Colonic mucosa (tissue), 4 donors: Measurements from ENCODE around the gene GRIK4. TPM values are rescaled to one million over a fixed set of nuclear protein-coding genes. Genes with fewer than 3 reads are reported as not detected.

Source experiments
- DNase-seq: peaks from one replicate; pipeline ENCODE4 v3.0.0-alpha.2; 2020
- H3K27ac ChIP-seq: fragments of 200-600 bp; one replicate; pipeline ENCODE4 v1.8.0; 2021
- H3K27me3 ChIP-seq: fragments of 200-600 bp; one replicate; pipeline ENCODE4 v1.8.0; 2021
- H3K36me3 ChIP-seq: fragments of 200-600 bp; one replicate; pipeline ENCODE4 v1.8.0; 2021
- H3K4me1 ChIP-seq: fragments of 200-600 bp; one replicate; pipeline ENCODE4 v1.8.0; 2021; ENCODE audit warnings: mild to moderate bottlenecking
- H3K4me3 ChIP-seq: fragments of 200-600 bp; one replicate; pipeline ENCODE4 v1.8.0; 2021
- H3K9ac ChIP-seq, 2 donors: one replicate each; pipeline ENCODE4 v1.7.0; 2013; ENCODE audit warnings: control low read depth in 2 of 2, low read depth in 2 of 2, low read length in 2 of 2
- H3K9me3 ChIP-seq: fragments of 200-600 bp; one replicate; pipeline ENCODE4 v1.8.0; 2021
- CTCF ChIP-seq: fragments of 200-600 bp; IDR thresholded peaks from one replicate; pipeline ENCODE4 v1.8.0; 2022; ENCODE audit warnings: antibody characterized with exemption, mild to moderate bottlenecking
- intact Hi-C: fragments of 100-400 bp; cut with DNase I; formaldehyde crosslinking; loops from one replicate; pipeline ENCODE4 v1.14.1; 2022
- total RNA-seq, 2 donors: library from RNA; stranded (reverse); fragmentation: NEBNext Ultra II Directional in 1 of 2; extraction: Animal tissue kit (Norgen Biotek cat#: 25700) in 1 of 2; gene quantifications; one replicate each; pipeline ENCODE4 v1.2.1, GENCODE V29; 2021
- donor health status: healthy.
- donor health status: DM: no; HTN: no; CAD: no.
- donor health status: DM: no; HTN: no; CAD: no.

The GRIK4 gene
- total RNA-seq, 2 donors from 2014 or later = 0.10 to 0.21 TPM

GRCh38 chr11:120522736-120523135 lies 11.2 kb downstream of the GRIK4 start:
- Histone ChIP-seq H3K9ac (no peak overlapping the region), H3K27me3 (peaks cover 43% of the 10 kb centered on the region), H3K9me3 (no peaks in the 10 kb centered on the region), H3K4me3 (no peak overlapping the region), H3K27ac (no peak overlapping the region), H3K4me1 (no peaks in the 10 kb centered on the region), H3K36me3 (no peaks in the 10 kb centered on the region)
- intact Hi-C loops = no loop called here
- no peak for TF ChIP-seq CTCF
- DNase-seq = no peak

GRCh38 chr11:120523196-120523595 lies 11.6 kb downstream of the GRIK4 start:
- Histone ChIP-seq H3K9me3 (no peaks in the 10 kb centered on the region), H3K9ac (no peak overlapping the region), H3K36me3 (no peaks in the 10 kb centered on the region), H3K4me1 (no peaks in the 10 kb centered on the region), H3K4me3 (no peak overlapping the region), H3K27ac (no peak overlapping the region), H3K27me3 (peaks cover 46% of the 10 kb centered on the region)
- TF ChIP-seq CTCF = no peak
- intact Hi-C loops = no loop called here
- no peak for DNase-seq

- Histone ChIP-seq H3K36me3 (no peaks in the 10 kb centered on the region), H3K9me3 (no peaks in the 10 kb centered on the region), H3K4me3 (no peak overlapping the region), H3K9ac (no peak overlapping the region), H3K27ac (no peak overlapping the region), H3K27me3 (peaks cover 55% of the 10 kb centered on the region), H3K4me1 (no peaks in the 10 kb centered on the region)
- no peak for DNase-seq
- intact Hi-C loops = no loop called here
- no peak for TF ChIP-seq CTCF
Measured at GRCh38 chr11:120524536-120525085, 13.1 kb downstream of the GRIK4 start.

- no peak for TF ChIP-seq CTCF
- DNase-seq = peak; percentile 56
- no peaks in the 10 kb centered on the region for H3K9me3 ChIP-seq
- H3K9ac ChIP-seq = no peak overlapping the region
- H3K27ac ChIP-seq = no peak overlapping the region
- H3K4me1 ChIP-seq = no peaks in the 10 kb centered on the region
- peaks cover 55% of the 10 kb centered on the region for H3K27me3 ChIP-seq
- no peak overlapping the region for H3K4me3 ChIP-seq
- H3K36me3 ChIP-seq = no peaks in the 10 kb centered on the region
- intact Hi-C loops = no loop called here
Measured at GRCh38 chr11:120525261-120526171, 14.0 kb downstream of the GRIK4 start.

GRCh38 chr11:120526241-120526640 lies 14.7 kb downstream of the GRIK4 start:
- Histone ChIP-seq H3K4me1 (no peaks in the 10 kb centered on the region), H3K27me3 (peaks cover 55% of the 10 kb centered on the region), H3K9ac (no peak overlapping the region), H3K27ac (no peak overlapping the region), H3K4me3 (no peak overlapping the region), H3K9me3 (no peaks in the 10 kb centered on the region), H3K36me3 (no peaks in the 10 kb centered on the region)
- DNase-seq = no peak
- intact Hi-C loops = no loop called here
- no peak for TF ChIP-seq CTCF
